VCaP (cell line): ENCODE data around the gene FXYD1.

Experiments
- H3K27ac ChIP-seq: fragments of 450-650 bp; 2 replicates; pipeline ENCODE4 v1.5.1; 2017
- CTCF ChIP-seq: fragments of 450-650 bp; conservative IDR thresholded peaks from 2 replicates; pipeline ENCODE4 v1.5.1; 2017; ENCODE audit warnings: mild to moderate bottlenecking, moderate library complexity

FXYD1 gene

DNA sequence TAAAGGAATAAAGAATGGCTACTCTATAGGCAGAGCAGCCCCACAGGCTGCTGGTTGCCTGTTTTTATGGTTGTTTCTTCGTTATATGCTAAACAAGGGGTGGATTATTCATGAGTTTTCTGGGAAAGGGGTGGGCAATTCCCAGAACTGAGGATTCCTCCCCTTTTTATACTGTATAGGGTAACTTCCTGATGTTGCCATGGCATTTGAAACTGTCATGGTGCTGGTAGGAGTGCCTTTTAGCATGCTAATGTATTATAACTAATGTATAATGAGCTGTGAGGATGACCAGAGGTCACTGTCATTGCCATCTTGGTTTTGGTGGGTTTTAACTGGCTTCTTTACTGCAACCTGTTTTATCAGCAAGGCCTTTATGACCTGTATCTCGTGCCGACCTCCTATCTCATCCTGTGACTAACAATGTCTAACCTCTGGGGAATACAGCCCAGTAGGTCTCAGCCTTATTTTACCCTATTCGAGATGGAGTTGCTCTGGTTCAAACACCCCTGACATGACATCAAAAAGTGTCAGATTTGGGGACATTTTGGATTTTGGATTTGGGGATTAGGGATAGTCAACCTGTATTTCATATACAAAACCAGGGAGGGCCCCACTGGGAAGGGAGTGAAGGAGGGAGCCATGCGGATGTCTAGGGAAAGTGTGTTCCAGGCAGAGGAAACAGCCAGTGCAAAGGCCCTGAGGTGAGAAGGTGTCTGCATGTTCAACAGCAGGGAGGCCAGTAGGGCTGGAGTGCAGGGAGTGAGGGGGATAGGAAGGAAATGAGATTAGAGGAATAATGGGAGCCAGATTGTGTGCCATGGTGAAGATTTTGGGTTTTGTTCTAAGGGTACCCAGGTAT, 26.8 kb downstream of the FXYD1 start:
- TF ChIP-seq CTCF = no peak
- H3K27ac ChIP-seq = no peak overlapping the region

DNA sequence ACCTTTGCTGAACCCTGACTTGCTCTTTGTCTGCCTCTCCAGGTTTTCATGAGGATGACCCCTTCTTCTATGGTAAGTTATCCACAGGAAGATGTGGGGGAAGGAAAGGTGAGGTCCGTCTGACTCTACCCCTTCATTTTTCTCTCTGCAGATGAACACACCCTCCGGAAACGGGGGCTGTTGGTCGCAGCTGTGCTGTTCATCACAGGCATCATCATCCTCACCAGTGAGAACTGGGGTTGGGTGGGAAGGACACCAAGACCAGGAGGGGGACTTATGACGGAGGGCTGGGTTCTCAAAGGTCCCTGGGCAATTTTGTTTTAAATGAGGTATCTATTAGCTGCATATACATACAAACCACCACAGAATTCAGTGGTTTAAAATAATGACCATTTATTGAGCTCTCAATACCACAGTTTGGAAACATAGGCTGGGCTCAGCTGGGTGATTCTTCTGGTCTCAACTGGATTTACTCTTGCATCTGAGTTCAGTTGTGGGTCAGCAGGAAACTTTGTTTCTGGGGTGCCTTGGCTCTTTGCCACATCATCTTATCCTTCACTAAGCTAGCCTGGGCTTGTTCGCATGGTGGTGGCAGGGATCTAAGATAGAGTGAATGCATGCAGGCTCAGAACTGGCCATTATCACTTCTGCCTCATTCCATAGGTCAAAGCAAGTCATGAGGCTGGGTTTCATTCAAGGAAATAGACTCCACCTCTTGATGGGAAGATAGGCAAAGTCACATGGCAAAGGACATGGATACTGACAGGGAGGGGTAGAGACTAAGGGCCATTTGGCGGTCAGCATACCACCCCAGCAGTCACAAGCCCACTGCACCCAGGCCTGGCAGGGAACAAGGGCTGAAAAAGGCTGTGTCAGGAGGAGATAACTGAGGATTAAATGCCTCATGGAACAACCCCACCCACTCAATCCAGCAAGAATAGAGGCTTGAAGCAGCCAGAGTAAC, 27.8 kb downstream of the FXYD1 start:
- TF ChIP-seq CTCF = no peak
- no peak overlapping the region for H3K27ac ChIP-seq

- TF ChIP-seq CTCF = no peak
- H3K27ac ChIP-seq = no peak overlapping the region
Measured at GRCh38 chr19:35167251-35168119, 28.9 kb downstream of the FXYD1 start.

- H3K27ac ChIP-seq = no peak overlapping the region
- no peak for TF ChIP-seq CTCF
Measured at GRCh38 chr19:35168196-35168595, 29.6 kb downstream of the FXYD1 start.

- no peak overlapping the region for H3K27ac ChIP-seq
- no peak for TF ChIP-seq CTCF
Measured at GRCh38 chr19:35169221-35169995, 30.8 kb downstream of the FXYD1 start.

DNA sequence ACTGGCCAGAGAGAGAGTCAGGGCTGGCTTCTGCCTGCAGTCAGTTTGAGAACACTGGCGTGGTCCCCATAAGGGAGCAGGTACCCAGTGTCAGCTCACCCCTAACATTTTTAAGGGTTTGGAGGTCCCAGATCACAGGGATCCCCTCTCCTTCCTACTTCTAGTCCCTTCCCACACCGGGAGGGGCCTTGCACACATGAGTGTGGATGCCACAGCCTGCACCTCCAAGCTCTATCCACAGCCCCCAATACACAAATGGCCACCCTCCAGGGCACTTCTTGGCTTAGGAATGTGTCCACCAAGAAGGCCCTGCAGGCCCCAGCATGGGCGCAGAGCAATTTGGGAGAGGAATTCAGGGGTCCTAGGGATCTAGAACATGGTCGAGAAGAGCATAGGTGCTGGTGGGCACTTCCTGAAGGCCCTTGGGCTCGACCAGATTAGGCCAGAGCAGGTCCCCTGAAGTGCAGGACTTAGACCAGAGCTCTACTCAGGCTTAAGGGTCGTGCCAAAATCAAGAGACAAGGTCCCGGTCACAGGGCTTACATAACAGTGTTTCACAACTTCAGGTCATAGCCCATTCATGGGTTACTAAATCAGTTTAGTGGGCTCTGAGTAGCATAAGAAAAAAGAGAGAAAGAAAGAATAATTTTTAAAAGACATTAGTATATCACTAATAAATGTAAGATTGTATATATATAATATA, 31.9 kb downstream of the FXYD1 start:
- no peak for TF ChIP-seq CTCF
- no peak overlapping the region for H3K27ac ChIP-seq
